ENCODE measurements around the gene ILKAP. TPM values are rescaled to one million over a fixed set of nuclear protein-coding genes. Genes with fewer than 3 reads are reported as not detected.

ILKAP gene
- total RNA-seq, 4 donors from 2014 or later = 18.5 to 45.5 (median 35.1) TPM

DNA sequence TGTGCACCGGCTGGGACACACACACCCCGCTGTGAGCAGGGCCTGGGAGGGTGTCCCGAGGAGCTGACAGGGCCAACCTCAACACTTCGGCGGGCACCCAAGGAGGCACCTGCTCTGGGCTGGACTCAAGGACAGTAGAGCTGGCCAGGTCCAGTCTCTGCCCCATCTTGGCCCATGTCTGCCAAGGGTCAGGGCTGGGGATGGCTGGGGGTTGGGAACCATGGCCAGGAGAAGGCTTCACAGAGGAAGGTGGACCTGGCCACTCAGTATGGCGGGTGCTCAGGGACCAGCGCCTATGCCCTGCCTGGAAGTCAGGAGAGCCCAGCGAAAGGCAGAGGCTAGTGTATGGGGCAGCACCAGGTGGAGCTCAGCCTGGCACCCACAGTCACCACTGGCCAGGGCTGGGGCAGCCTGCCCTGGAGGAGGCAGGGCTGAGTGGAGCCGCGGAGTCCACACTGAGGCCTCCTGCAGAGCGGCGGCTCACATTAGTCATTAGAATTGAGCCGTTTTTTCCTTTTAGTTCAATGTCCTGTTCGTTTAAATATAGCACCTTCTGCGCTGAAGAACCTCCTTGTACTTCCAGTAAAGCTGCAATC, 40.6 kb downstream of the ILKAP start:
- ATAC-seq = no peak
- Histone ChIP-seq H3K27ac (no peak overlapping the region), H3K4me3 (no peak overlapping the region), H3K36me3 (peaks cover 0 to 13% of the 10 kb centered on the region in 2 donors), H3K27me3 (peaks cover 63% of the 10 kb centered on the region), H3K4me1 (peaks cover 0 to 40% (median 9%) of the 10 kb centered on the region in 3 donors), H3K9me3 (no peaks in the 10 kb centered on the region)
- WGBS, 2 donors (ENCODE audit: low coverage in 1 of 2) = 50% methylated on average over 6 of the region's 15 CpGs; no CpG with 5 or more reads in 1 of the 2 donors
- TF ChIP-seq EP300 (IDR thresholded peaks at IDR 0.05) (no peak), CTCF (IDR thresholded peaks at IDR 0.05) (no peak), POLR2AphosphoS5 (IDR thresholded peaks at IDR 0.05) (no peak)

DNA sequence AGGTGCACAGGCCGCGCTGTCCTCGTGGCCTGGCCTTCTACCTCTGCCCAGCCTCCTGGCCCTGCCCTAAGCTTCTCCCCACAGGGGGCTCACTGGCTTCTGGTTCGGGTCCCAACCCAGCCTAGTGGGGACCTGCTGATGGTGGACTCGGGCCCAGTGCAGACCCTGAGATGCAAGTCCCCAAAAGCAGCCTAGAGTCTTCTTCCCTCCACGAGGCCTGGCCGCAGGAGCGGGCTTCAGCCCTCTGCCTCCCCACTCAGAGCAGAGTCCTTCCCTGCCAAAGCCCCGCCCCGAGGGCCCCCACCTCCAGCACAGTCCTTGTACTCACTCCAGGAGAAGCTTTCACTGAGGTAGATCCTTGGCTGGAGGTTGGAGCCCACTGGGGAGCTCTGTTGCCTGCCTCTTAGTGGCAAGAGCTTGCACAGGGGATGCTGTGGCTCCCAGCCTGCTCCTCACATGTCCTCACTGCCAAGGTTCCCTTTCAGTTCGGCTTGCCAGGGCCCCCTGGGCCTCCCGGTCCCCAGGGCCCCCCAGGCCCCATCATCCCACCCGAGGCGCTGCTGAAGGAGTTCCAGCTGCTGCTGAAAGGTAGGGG, 41.1 kb downstream of the ILKAP start:
- Histone ChIP-seq H3K27me3 (peaks cover 68% of the 10 kb centered on the region), H3K27ac (no peak overlapping the region), H3K4me1 (peaks cover 0 to 40% (median 9%) of the 10 kb centered on the region in 3 donors), H3K36me3 (peaks cover 0 to 7% of the 10 kb centered on the region in 2 donors), H3K4me3 (no peak overlapping the region), H3K9me3 (no peaks in the 10 kb centered on the region)
- TF ChIP-seq POLR2A (IDR thresholded peaks at IDR 0.05) (no peak), POLR2AphosphoS5 (IDR thresholded peaks at IDR 0.05) (no peak), EP300 (IDR thresholded peaks at IDR 0.05) (no peak), CTCF (IDR thresholded peaks at IDR 0.05) (no peak)
- no CpG with 5 or more reads among the region's 14 CpGs for WGBS, 2 donors (ENCODE audit: low coverage in 1 of 2)
- ATAC-seq = no peak

- WGBS, 2 donors (ENCODE audit: low coverage in 1 of 2) = 82% methylated on average over 12 of the region's 21 CpGs; no CpG with 5 or more reads in 1 of the 2 donors
Observed at GRCh38 chr2:238161291-238162051, 42.0 kb downstream of the ILKAP start.

DNA sequence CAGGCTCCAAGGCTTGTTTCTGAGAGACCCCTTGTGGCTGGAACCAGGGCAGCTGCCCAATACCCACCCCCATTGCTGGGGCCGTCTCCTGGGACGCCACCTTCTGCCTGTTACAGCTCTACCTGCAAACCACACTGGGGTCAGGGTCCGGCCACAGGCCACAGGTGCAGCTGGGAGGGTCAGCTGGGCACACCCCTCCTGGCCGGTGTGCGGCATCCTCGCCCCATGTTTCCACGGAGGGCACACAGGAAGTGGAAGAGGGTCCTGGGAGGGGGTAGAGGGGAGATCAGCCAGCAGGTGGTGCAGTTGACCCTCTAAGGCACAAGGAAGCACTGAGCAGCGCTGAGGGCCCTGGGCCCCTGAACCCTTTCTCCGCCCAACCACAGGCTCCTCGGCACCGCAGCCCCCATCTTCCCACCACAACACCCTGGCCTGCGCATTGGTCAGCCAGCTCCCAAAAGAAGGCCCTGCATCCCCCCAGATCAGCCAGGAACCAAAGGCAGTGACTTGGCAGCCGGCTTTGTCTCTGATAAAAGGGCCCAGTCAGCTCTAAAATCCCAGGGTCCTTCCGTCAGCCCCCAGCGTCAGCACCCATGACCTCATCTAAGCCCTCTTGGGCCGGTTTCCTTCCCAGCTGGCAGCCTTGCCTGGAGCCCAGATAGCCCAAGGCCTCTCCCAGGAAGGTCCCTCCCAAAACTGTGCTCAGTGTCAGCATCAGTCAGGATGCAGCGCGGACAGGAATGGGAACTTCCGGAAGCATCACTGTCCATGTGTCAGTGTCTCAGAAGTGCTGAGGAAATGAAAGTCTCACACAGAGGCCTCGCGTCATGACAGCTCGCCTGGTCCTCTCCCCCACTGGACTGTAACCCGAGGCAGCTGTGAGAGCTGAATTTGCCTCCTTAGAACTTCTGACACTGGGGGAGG, 43.0 kb downstream of the ILKAP start:
- Histone ChIP-seq H3K27ac (no peak overlapping the region), H3K4me1 (peaks cover 0 to 40% (median 9%) of the 10 kb centered on the region in 3 donors), H3K36me3 (no peaks in the 10 kb centered on the region), H3K4me3 (no peak overlapping the region), H3K9me3 (no peaks in the 10 kb centered on the region), H3K27me3 (peaks cover 68% of the 10 kb centered on the region)
- 60 to 90% methylated on average over 1 to 2 of the region's 23 CpGs for WGBS, 2 donors (ENCODE audit: low coverage in 1 of 2)
- TF ChIP-seq POLR2A (IDR thresholded peaks at IDR 0.05) = no peak
- TF ChIP-seq POLR2AphosphoS5 (IDR thresholded peaks at IDR 0.05) = no peak
- TF ChIP-seq CTCF (IDR thresholded peaks at IDR 0.05) = peak in 1 of 4 experiments; percentile 40
- TF ChIP-seq EP300 (IDR thresholded peaks at IDR 0.05) = no peak
- ATAC-seq = no peak

More at GRCh38 chr2:238161291-238162051, 42.0 kb downstream of the ILKAP start:
- TF ChIP-seq CTCF (IDR thresholded peaks at IDR 0.05) (no peak), EP300 (IDR thresholded peaks at IDR 0.05) (no peak), POLR2A (IDR thresholded peaks at IDR 0.05) (no peak), POLR2AphosphoS5 (IDR thresholded peaks at IDR 0.05) (no peak)
- Histone ChIP-seq H3K27ac (no peak overlapping the region), H3K4me1 (peaks cover 0 to 40% (median 9%) of the 10 kb centered on the region in 3 donors), H3K36me3 (no peaks in the 10 kb centered on the region), H3K27me3 (peaks cover 68% of the 10 kb centered on the region), H3K9me3 (no peaks in the 10 kb centered on the region), H3K4me3 (no peak overlapping the region)
- no peak for ATAC-seq

Data from gastroesophageal sphincter (tissue), 4 donors.